Astrocyte (in vitro differentiated cells and primary cell): ENCODE data around the gene SNAP25.

Source experiments
- CTCF ChIP-seq: IDR thresholded peaks from 2 replicates; pipeline ENCODE4 v1.5.1; 2011; ENCODE audit warnings: low read depth, mild to moderate bottlenecking, inconsistent platforms, low read length, moderate library complexity; ENCODE audit not compliant: insufficient read depth
- EZH2 ChIP-seq: IDR thresholded peaks from 2 replicates; pipeline ENCODE4 v1.6.1; 2012; ENCODE audit warnings: mild to moderate bottlenecking, low read length, inconsistent platforms; ENCODE audit not compliant: insufficient read depth

- no peak for TF ChIP-seq CTCF
- TF ChIP-seq EZH2, result no peak
Observed at GRCh38 chr20:10356628-10357027, 138.0 kb downstream of the SNAP25 start.
